H7 (cell line): ENCODE data around the gene RELT. TPM values are rescaled to one million over a fixed set of nuclear protein-coding genes. Genes with fewer than 3 reads are reported as not detected.

Experiments used
- DNase-seq: peaks from one replicate; pipeline ENCODE4 v3.0.0; 2012
- H3K27me3 ChIP-seq: 2 replicates; pipeline ENCODE4 v1.6.0; 2011; ENCODE audit warnings: mild to moderate bottlenecking, low read length; ENCODE audit not compliant: control insufficient read depth, insufficient read depth
- H3K36me3 ChIP-seq: replicated peaks from 2 replicates; pipeline ENCODE4 v1.5.1; 2011; ENCODE audit warnings: low read length; ENCODE audit not compliant: control insufficient read depth, insufficient read depth
- H3K4me3 ChIP-seq: 2 replicates; pipeline ENCODE4 v1.5.1; 2011; ENCODE audit warnings: low read depth, mild to moderate bottlenecking, control low read depth, low read length, moderate library complexity; ENCODE audit not compliant: insufficient read depth
- total RNA-seq: library from RNA; depleted of rRNA; stranded (reverse); fragments of >200 nt; shearing (Covaris generic); gene quantifications from 2 replicates; pipeline ENCODE4 v1.2.3, GENCODE V29; 2014

RELT gene
- total RNA-seq, 1 experiment from 2014 or later, result 8.3 TPM

GRCh38 chr11:73376803-73377629 lies 817 bp downstream of the RELT start:
- DNase-seq, result peak; percentile 80

GRCh38 chr11:73379189-73379880 lies 3.1 kb downstream of the RELT start:
- no peak for DNase-seq
- Histone ChIP-seq H3K4me3 (no peak overlapping the region), H3K27me3 (peaks cover 3% of the 10 kb centered on the region), H3K36me3 (no peaks in the 10 kb centered on the region)

More at GRCh38 chr11:73376803-73377629, 817 bp downstream of the RELT start:
- H3K27me3 ChIP-seq, result peaks cover 3% of the 10 kb centered on the region
- H3K4me3 ChIP-seq, result peak overlapping the region; percentile 87
- no peaks in the 10 kb centered on the region for H3K36me3 ChIP-seq

- no peaks in the 10 kb centered on the region for H3K36me3 ChIP-seq
- DNase-seq, result no peak
- H3K27me3 ChIP-seq, result peaks cover 3% of the 10 kb centered on the region
- H3K4me3 ChIP-seq, result no peak overlapping the region
These were observed 4.1 kb downstream of the RELT start for GRCh38 chr11:73380331-73380730.

- Histone ChIP-seq H3K4me3 (no peak overlapping the region), H3K36me3 (no peaks in the 10 kb centered on the region), H3K27me3 (peaks cover 3% of the 10 kb centered on the region)
- DNase-seq, result no peak
These were observed 4.8 kb downstream of the RELT start for GRCh38 chr11:73380897-73381410.

- no peaks in the 10 kb centered on the region for H3K36me3 ChIP-seq
- H3K27me3 ChIP-seq, result peaks cover 3% of the 10 kb centered on the region
- no peak overlapping the region for H3K4me3 ChIP-seq
- DNase-seq, result no peak
These were observed 5.4 kb downstream of the RELT start for GRCh38 chr11:73381589-73381988.

- no peak for DNase-seq
- H3K4me3 ChIP-seq, result no peak overlapping the region
- peaks cover under 1% of the 10 kb centered on the region; the same call in 1 of the 2 replicates for H3K27me3 ChIP-seq
- H3K36me3 ChIP-seq, result no peaks in the 10 kb centered on the region
These were observed 6.0 kb downstream of the RELT start for GRCh38 chr11:73382183-73382582.

- H3K4me3 ChIP-seq, result no peak overlapping the region
- no peaks in the 10 kb centered on the region for H3K27me3 ChIP-seq
- no peaks in the 10 kb centered on the region for H3K36me3 ChIP-seq
- DNase-seq, result no peak
These were observed 6.5 kb downstream of the RELT start for GRCh38 chr11:73382747-73383146.

- Histone ChIP-seq H3K4me3 (no peak overlapping the region), H3K27me3 (no peaks in the 10 kb centered on the region), H3K36me3 (no peaks in the 10 kb centered on the region)
- DNase-seq, result no peak
These were observed 7.3 kb downstream of the RELT start for GRCh38 chr11:73383249-73384124.

GRCh38 chr11:73384125-73384441 lies 7.9 kb downstream of the RELT start:
- no peaks in the 10 kb centered on the region for H3K36me3 ChIP-seq
- no peaks in the 10 kb centered on the region for H3K27me3 ChIP-seq
- no peak for DNase-seq
- no peak overlapping the region for H3K4me3 ChIP-seq

GRCh38 chr11:73384531-73384871 lies 8.3 kb downstream of the RELT start:
- H3K36me3 ChIP-seq, result no peaks in the 10 kb centered on the region
- H3K27me3 ChIP-seq, result no peaks in the 10 kb centered on the region
- no peak for DNase-seq
- H3K4me3 ChIP-seq, result no peak overlapping the region

- Histone ChIP-seq H3K27me3 (no peaks in the 10 kb centered on the region), H3K36me3 (no peaks in the 10 kb centered on the region), H3K4me3 (no peak overlapping the region)
- DNase-seq, result no peak
These were observed 8.9 kb downstream of the RELT start for GRCh38 chr11:73384872-73385689.

- no peaks in the 10 kb centered on the region for H3K36me3 ChIP-seq
- H3K27me3 ChIP-seq, result no peaks in the 10 kb centered on the region
- no peak overlapping the region for H3K4me3 ChIP-seq
- DNase-seq, result no peak
These were observed 9.8 kb downstream of the RELT start for GRCh38 chr11:73386016-73386415.

- no peaks in the 10 kb centered on the region for H3K27me3 ChIP-seq
- H3K4me3 ChIP-seq, result no peak overlapping the region
- H3K36me3 ChIP-seq, result no peaks in the 10 kb centered on the region
- DNase-seq, result no peak
These were observed 10.3 kb downstream of the RELT start for GRCh38 chr11:73386546-73386945.
